PC-3 (cell line): ENCODE results near the gene ZFPM1.

Experiments
- EZH2phosphoT487 ChIP-seq: fragments of 300-600 bp; sonication (generic); IDR thresholded peaks from 2 replicates; pipeline ENCODE4 v1.6.1; 2018; ENCODE audit warnings: mild to moderate bottlenecking, antibody characterized with exemption, low read length, borderline replicate concordance
- TF ChIP-seq, protein P1 (sequence below): fragments of 300-600 bp; sonication (generic); conservative IDR thresholded peaks from 2 replicates; pipeline ENCODE4 v1.5.1; 2017; ENCODE audit warnings: antibody characterized with exemption, low read depth, mild to moderate bottlenecking, low read length

- TF ChIP-seq, protein P1, sequence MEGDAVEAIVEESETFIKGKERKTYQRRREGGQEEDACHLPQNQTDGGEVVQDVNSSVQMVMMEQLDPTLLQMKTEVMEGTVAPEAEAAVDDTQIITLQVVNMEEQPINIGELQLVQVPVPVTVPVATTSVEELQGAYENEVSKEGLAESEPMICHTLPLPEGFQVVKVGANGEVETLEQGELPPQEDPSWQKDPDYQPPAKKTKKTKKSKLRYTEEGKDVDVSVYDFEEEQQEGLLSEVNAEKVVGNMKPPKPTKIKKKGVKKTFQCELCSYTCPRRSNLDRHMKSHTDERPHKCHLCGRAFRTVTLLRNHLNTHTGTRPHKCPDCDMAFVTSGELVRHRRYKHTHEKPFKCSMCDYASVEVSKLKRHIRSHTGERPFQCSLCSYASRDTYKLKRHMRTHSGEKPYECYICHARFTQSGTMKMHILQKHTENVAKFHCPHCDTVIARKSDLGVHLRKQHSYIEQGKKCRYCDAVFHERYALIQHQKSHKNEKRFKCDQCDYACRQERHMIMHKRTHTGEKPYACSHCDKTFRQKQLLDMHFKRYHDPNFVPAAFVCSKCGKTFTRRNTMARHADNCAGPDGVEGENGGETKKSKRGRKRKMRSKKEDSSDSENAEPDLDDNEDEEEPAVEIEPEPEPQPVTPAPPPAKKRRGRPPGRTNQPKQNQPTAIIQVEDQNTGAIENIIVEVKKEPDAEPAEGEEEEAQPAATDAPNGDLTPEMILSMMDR, result no peak
- no peak for TF ChIP-seq EZH2phosphoT487
Observed at GRCh38 chr16:88471115-88471514, 18.0 kb downstream of the ZFPM1 start.
